SU-DHL-6 (cell line): ENCODE data around the gene SLAIN1.

ENCODE experiments used
- H2AFZ ChIP-seq: fragments of 200-600 bp; sonication (generic); 2 replicates; pipeline ENCODE4 v1.6.1; 2014; ENCODE audit warnings: low read depth, mild to moderate bottlenecking, moderate library complexity, mixed read lengths, antibody characterized with exemption, low read length; ENCODE audit not compliant: severe bottlenecking
- H3F3A ChIP-seq: fragments of 200-600 bp; shearing (Covaris generic); 2 replicates; pipeline ENCODE4 v1.6.0; 2016; ENCODE audit warnings: antibody characterized with exemption, mild to moderate bottlenecking; ENCODE audit not compliant: insufficient read depth
- H3K27ac ChIP-seq: fragments of 200-600 bp; sonication (generic); 2 replicates; pipeline ENCODE4 v1.5.1; 2016; ENCODE audit warnings: low read depth, mild to moderate bottlenecking, low read length, moderate library complexity, mixed read lengths
- H3K27me3 ChIP-seq: fragments of 200-600 bp; sonication (generic), shearing (Covaris generic); 2 replicates; pipeline ENCODE4 v1.6.0; 2014; ENCODE audit warnings: mild to moderate bottlenecking, low read length
- H3K36me3 ChIP-seq: fragments of 200-600 bp; sonication (generic); 2 replicates; pipeline ENCODE4 v1.6.1; 2014; ENCODE audit warnings: mild to moderate bottlenecking, low read length, mixed read lengths
- H3K4me2 ChIP-seq: fragments of 300-600, 200-600 bp; shearing (Covaris generic), sonication (generic); 2 replicates; pipeline ENCODE4 v1.6.0; 2014; ENCODE audit warnings: low read length, low read depth, mild to moderate bottlenecking; ENCODE audit not compliant: poor library complexity, severe bottlenecking
- H3K4me3 ChIP-seq: fragments of 200-600 bp; sonication (generic); 2 replicates; pipeline ENCODE4 v1.5.1; 2014; ENCODE audit warnings: antibody characterized with exemption, low read length, mild to moderate bottlenecking, mixed read lengths; ENCODE audit not compliant: insufficient read depth, poor library complexity, severe bottlenecking
- H3K79me2 ChIP-seq: fragments of 200-600 bp; sonication (generic); 2 replicates; pipeline ENCODE4 v1.6.1; 2014; ENCODE audit warnings: mild to moderate bottlenecking, low read length, moderate library complexity; ENCODE audit not compliant: insufficient read depth
- H3K9ac ChIP-seq: fragments of 200-600 bp; sonication (generic); 2 replicates; pipeline ENCODE4 v1.7.0; 2014; ENCODE audit warnings: mild to moderate bottlenecking, low read length
- H3K9me2 ChIP-seq: fragments of 200-600 bp; sonication (generic); replicated peaks from 2 replicates; pipeline ENCODE4 v1.6.1; 2014; ENCODE audit warnings: low read length; ENCODE audit not compliant: insufficient read depth
- H3K9me3 ChIP-seq: fragments of 200-600 bp; sonication (generic); 2 replicates; pipeline ENCODE4 v1.6.1; 2014; ENCODE audit warnings: low read length, mixed read lengths; ENCODE audit not compliant: insufficient read depth
- H4K20me1 ChIP-seq: fragments of 200-600 bp; sonication (generic); 2 replicates; pipeline ENCODE4 v1.6.1; 2014; ENCODE audit warnings: low read depth, mild to moderate bottlenecking, antibody characterized with exemption, low read length, moderate library complexity, mixed read lengths
- EZH2phosphoT487 ChIP-seq: fragments of 200-600 bp; sonication (generic), shearing (Covaris generic); conservative IDR thresholded peaks from 2 replicates; pipeline ENCODE4 v1.6.1; 2018; ENCODE audit warnings: mild to moderate bottlenecking, antibody characterized with exemption, low read length, moderate library complexity, mixed read lengths
- TF ChIP-seq, protein P1 (sequence below): fragments of 200-600 bp; sonication (generic); IDR thresholded peaks from one replicate; pipeline ENCODE4 v1.5.1; 2017; ENCODE audit warnings: antibody characterized with exemption, mild to moderate bottlenecking, low read length, moderate library complexity; ENCODE audit not compliant: insufficient read depth, poor library complexity, severe bottlenecking

Gene SLAIN1

DNA sequence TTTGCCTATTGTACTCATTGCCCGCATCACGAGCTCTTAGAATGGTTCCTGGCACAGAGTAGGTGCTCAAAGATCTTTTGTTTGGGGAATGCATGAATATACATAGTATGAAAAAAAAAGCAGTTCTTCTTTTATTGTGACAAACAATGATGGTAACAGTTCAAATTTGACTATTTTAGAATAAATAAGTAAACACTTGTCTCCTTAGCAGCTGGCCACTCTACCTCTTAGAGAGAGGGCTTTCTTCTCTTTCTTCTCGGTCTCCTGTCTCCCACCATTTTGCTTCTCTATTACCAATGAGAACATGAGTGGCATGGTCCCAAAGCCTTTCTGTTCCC is 639 bp upstream of the SLAIN1 start:
- H3F3A ChIP-seq, result peaks cover 12% of the 10 kb centered on the region; the same call in 1 of the 2 replicates
- no peaks in the 10 kb centered on the region for H3K9me2 ChIP-seq
- no peak for TF ChIP-seq EZH2phosphoT487
- TF ChIP-seq, protein P1, sequence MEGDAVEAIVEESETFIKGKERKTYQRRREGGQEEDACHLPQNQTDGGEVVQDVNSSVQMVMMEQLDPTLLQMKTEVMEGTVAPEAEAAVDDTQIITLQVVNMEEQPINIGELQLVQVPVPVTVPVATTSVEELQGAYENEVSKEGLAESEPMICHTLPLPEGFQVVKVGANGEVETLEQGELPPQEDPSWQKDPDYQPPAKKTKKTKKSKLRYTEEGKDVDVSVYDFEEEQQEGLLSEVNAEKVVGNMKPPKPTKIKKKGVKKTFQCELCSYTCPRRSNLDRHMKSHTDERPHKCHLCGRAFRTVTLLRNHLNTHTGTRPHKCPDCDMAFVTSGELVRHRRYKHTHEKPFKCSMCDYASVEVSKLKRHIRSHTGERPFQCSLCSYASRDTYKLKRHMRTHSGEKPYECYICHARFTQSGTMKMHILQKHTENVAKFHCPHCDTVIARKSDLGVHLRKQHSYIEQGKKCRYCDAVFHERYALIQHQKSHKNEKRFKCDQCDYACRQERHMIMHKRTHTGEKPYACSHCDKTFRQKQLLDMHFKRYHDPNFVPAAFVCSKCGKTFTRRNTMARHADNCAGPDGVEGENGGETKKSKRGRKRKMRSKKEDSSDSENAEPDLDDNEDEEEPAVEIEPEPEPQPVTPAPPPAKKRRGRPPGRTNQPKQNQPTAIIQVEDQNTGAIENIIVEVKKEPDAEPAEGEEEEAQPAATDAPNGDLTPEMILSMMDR, result no peak
- H3K79me2 ChIP-seq, result peaks cover 23% of the 10 kb centered on the region; the same call in 1 of the 2 replicates
- peaks cover 22% of the 10 kb centered on the region for H4K20me1 ChIP-seq
- H3K4me3 ChIP-seq, result peak overlapping the region; percentile 87
- H3K9me3 ChIP-seq, result no peaks in the 10 kb centered on the region
- H3K27me3 ChIP-seq, result no peaks in the 10 kb centered on the region
- 0 out of 2 replicates have a peak overlapping the region, but pooled peaks have one; percentile 25 for H3K27ac ChIP-seq
- peaks cover 4% of the 10 kb centered on the region; the same call in 1 of the 2 replicates for H3K36me3 ChIP-seq
- peak overlapping the region; percentile 87 for H3K4me2 ChIP-seq
- peak overlapping the region; percentile 98 for H2AFZ ChIP-seq
- H3K9ac ChIP-seq, result peak overlapping the region; percentile 64

- Histone ChIP-seq H2AFZ (peak overlapping the region; percentile 31), H3K4me2 (peak overlapping the region; percentile 72), H3F3A (peaks cover 12% of the 10 kb centered on the region; the same call in 1 of the 2 replicates), H3K9me3 (no peaks in the 10 kb centered on the region), H4K20me1 (peaks cover 22% of the 10 kb centered on the region), H3K9me2 (no peaks in the 10 kb centered on the region), H3K9ac (peak overlapping the region; percentile 69), H3K27me3 (no peaks in the 10 kb centered on the region), H3K4me3 (peak overlapping the region; percentile 74), H3K27ac (no peak overlapping the region), H3K79me2 (peaks cover 28% of the 10 kb centered on the region; the same call in 1 of the 2 replicates), H3K36me3 (peaks cover 4% of the 10 kb centered on the region; the same call in 1 of the 2 replicates)
- TF ChIP-seq, protein P1, result no peak
- no peak for TF ChIP-seq EZH2phosphoT487
Observed at GRCh38 chr13:77698201-77699058, 943 bp downstream of the SLAIN1 start.

DNA sequence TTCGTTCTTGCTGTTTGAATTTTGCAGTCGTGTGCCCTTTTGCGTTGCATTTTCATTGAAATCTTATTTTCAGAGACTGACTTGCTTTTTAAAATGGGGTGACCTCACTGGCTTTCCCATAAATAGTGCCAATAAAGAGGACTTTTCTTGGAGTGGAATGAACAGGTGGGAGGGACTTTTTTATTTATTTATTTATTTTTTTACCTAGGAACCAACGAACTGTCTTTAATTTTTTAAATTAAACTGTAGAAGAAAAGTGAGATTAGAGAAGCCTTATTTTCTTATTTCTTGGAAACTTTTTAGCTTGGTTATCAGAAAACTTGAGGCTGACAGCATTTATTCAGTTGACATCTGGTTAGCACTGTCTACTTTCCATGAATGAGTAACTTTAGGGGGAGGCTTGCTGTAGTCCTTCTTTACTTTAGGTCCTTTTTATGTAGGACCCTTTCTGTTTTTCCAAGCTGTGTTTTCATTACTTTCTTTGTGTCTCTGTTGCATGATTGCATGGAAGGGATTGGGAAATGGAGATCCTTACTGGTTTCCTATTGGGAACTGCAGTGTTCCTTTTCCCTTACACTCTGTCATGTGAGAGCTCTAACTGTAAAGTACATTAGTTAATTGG is 1.7 kb downstream of the SLAIN1 start:
- peak overlapping the region; percentile 72 for H3K4me2 ChIP-seq

More for the DNA sequence above, 1.7 kb downstream of the SLAIN1 start:
- Histone ChIP-seq H3K9me2 (no peaks in the 10 kb centered on the region), H3K27me3 (no peaks in the 10 kb centered on the region), H3K9me3 (no peaks in the 10 kb centered on the region), H3K79me2 (peaks cover 28% of the 10 kb centered on the region; the same call in 1 of the 2 replicates), H3K27ac (no peak overlapping the region), H2AFZ (peak overlapping the region; percentile 31), H3F3A (peaks cover 12% of the 10 kb centered on the region; the same call in 1 of the 2 replicates), H3K36me3 (peaks cover 4% of the 10 kb centered on the region; the same call in 1 of the 2 replicates), H4K20me1 (peaks cover 22% of the 10 kb centered on the region), H3K9ac (peak overlapping the region; percentile 69), H3K4me3 (peak overlapping the region; percentile 74)
- TF ChIP-seq EZH2phosphoT487, result no peak
- TF ChIP-seq, protein P1, result no peak
